A673 (cell line): ENCODE results near the gene METTL23.

Experiments used
- EZH2 ChIP-seq: fragments of 200-600 bp; sonication (generic); IDR thresholded peaks from 2 replicates; pipeline ENCODE4 v1.6.1; 2017; ENCODE audit warnings: borderline replicate concordance, low read depth, mild to moderate bottlenecking, mixed read lengths, antibody characterized with exemption, low read length; ENCODE audit not compliant: poor library complexity, severe bottlenecking
- TF ChIP-seq, protein P1 (sequence below): fragments of 300-800, 200-600 bp; sonication (generic); conservative IDR thresholded peaks from 2 replicates; pipeline ENCODE4 v1.5.1; 2017; ENCODE audit warnings: low read depth, mild to moderate bottlenecking, antibody characterized with exemption, low read length, moderate library complexity, mixed read lengths

DNA sequence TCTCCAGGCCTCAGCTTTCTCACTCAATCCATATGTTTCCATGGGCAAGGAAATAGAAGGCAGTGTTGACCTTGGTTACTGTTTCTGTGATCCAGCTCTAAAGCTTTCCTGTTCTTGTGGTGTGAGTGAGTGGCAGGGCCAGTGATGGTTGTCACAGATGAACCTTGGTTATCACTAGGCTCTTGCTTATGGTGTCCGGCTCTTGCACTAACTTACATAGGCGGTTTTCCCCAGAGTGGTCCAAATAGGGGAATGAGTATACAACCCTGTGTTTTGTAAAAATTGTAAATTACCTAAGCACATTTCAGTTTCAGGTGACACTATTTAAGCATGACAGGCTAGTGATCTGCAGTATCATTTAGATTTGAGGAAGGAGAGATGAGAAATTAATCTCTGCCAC, 18.1 kb downstream of the METTL23 start:
- TF ChIP-seq, protein P1, sequence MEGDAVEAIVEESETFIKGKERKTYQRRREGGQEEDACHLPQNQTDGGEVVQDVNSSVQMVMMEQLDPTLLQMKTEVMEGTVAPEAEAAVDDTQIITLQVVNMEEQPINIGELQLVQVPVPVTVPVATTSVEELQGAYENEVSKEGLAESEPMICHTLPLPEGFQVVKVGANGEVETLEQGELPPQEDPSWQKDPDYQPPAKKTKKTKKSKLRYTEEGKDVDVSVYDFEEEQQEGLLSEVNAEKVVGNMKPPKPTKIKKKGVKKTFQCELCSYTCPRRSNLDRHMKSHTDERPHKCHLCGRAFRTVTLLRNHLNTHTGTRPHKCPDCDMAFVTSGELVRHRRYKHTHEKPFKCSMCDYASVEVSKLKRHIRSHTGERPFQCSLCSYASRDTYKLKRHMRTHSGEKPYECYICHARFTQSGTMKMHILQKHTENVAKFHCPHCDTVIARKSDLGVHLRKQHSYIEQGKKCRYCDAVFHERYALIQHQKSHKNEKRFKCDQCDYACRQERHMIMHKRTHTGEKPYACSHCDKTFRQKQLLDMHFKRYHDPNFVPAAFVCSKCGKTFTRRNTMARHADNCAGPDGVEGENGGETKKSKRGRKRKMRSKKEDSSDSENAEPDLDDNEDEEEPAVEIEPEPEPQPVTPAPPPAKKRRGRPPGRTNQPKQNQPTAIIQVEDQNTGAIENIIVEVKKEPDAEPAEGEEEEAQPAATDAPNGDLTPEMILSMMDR = no peak
- TF ChIP-seq EZH2 = no peak
